Right lobe of liver (tissue), 4 donors: Measurements from ENCODE around the gene SHLD1.

Experiments used
- POLR2A ChIP-seq: fragments of 450-650 bp; IDR thresholded peaks from one replicate; pipeline ENCODE4 v1.6.1; 2017; ENCODE audit warnings: antibody characterized with exemption, mild to moderate bottlenecking
- TF ChIP-seq, protein P1 (sequence below), 4 donors: fragments of 200-600 bp in 3 of 4; fragments of 450-650 bp in 1 of 4; IDR thresholded peaks; one replicate each; pipeline versions ENCODE4 v1.5.1 to v1.8.0; 2016 to 2022; ENCODE audit warnings: antibody characterized with exemption in 4 of 4, mild to moderate bottlenecking in 2 of 4
- donor health status: DM: no; HTN: no; CAD: no.
- donor health status: DM: no; HTN: no; CAD: no.
- donor health status: DM: no; HTN: yes; CAD: no.

DNA sequence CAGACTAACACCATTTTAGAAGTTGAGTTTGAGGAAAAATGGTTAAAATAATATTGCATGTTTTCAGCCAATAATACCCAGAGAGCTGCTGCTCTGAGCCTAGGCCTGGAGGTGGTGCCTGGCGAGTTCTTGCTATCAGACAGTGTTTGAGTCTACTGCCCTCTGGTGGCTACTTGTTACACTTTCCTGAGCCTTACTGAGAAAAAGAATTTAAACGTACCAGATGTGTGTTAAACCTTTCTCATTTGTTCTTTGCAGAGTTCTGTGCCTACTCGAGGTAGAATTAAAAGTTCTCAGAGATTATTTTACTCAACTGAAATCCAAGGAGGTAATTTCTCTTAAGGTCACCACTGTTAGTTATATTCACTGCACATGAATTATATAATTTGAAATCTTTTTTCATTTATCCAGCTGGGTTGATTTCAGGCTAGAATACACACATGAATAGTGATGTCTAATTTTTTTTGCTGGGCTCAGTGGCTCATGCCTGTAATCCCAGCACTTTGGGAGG, 38.2 kb downstream of the SHLD1 start:
- TF ChIP-seq, protein P1, sequence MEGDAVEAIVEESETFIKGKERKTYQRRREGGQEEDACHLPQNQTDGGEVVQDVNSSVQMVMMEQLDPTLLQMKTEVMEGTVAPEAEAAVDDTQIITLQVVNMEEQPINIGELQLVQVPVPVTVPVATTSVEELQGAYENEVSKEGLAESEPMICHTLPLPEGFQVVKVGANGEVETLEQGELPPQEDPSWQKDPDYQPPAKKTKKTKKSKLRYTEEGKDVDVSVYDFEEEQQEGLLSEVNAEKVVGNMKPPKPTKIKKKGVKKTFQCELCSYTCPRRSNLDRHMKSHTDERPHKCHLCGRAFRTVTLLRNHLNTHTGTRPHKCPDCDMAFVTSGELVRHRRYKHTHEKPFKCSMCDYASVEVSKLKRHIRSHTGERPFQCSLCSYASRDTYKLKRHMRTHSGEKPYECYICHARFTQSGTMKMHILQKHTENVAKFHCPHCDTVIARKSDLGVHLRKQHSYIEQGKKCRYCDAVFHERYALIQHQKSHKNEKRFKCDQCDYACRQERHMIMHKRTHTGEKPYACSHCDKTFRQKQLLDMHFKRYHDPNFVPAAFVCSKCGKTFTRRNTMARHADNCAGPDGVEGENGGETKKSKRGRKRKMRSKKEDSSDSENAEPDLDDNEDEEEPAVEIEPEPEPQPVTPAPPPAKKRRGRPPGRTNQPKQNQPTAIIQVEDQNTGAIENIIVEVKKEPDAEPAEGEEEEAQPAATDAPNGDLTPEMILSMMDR (IDR thresholded peaks at IDR 0.05) = peak; percentile 86 to 94 (median 91)
- TF ChIP-seq POLR2A = no peak
